Neuronal stem cell (in vitro differentiated cells): ENCODE data around the gene SLC66A2.
A peak's percentile ranks its signal among the peaks of the same experiment; 100 is the strongest.

Experiments used
- DNase-seq: peaks from one replicate; pipeline ENCODE4 v3.0.0-alpha.2; 2013; ENCODE audit warnings: low spot score
- H2AFZ ChIP-seq: one replicate; pipeline ENCODE4 v1.6.1; 2013; ENCODE audit warnings: mild to moderate bottlenecking, low read length, inconsistent platforms
- H2AK5ac ChIP-seq: 2 replicates; pipeline ENCODE4 v1.6.1; 2013; ENCODE audit warnings: low read depth, mild to moderate bottlenecking, inconsistent platforms, low read length, moderate library complexity, mixed read lengths
- H2BK120ac ChIP-seq: 2 replicates; pipeline ENCODE4 v1.6.1; 2013; ENCODE audit warnings: low read depth, mild to moderate bottlenecking, inconsistent platforms, low read length, moderate library complexity, mixed read lengths
- H2BK12ac ChIP-seq: one replicate; pipeline ENCODE4 v1.6.1; 2013; ENCODE audit warnings: low read length, inconsistent platforms
- H2BK15ac ChIP-seq: 2 replicates; pipeline ENCODE4 v1.6.1; 2013; ENCODE audit warnings: mild to moderate bottlenecking, low read length, inconsistent platforms, mixed read lengths
- H2BK5ac ChIP-seq: one replicate; pipeline ENCODE4 v1.6.1; 2013; ENCODE audit warnings: inconsistent platforms, mild to moderate bottlenecking, low read length, moderate library complexity
- H3K14ac ChIP-seq: one replicate; pipeline ENCODE4 v1.6.1; 2013; ENCODE audit warnings: low read length, inconsistent platforms
- H3K18ac ChIP-seq: 2 replicates; pipeline ENCODE4 v1.6.1; 2013; ENCODE audit warnings: low read length, inconsistent platforms
- H3K23ac ChIP-seq: 2 replicates; pipeline ENCODE4 v1.6.1; 2013; ENCODE audit warnings: low read depth, mild to moderate bottlenecking, mixed read lengths, low read length, inconsistent platforms; ENCODE audit not compliant: poor library complexity
- H3K27ac ChIP-seq: replicated peaks from 3 replicates; pipeline ENCODE4 v1.5.1; 2013; ENCODE audit warnings: low read length, inconsistent platforms
- H3K27me3 ChIP-seq, 3 experiments: 2 replicates each; pipeline ENCODE4 v1.6.1; 2013; ENCODE audit warnings: low read length in 3 of 3, mild to moderate bottlenecking in 2 of 3, inconsistent platforms in 1 of 3, low read depth in 1 of 3, mixed read lengths in 1 of 3, moderate library complexity in 1 of 3; ENCODE audit not compliant: control insufficient read depth in 3 of 3, insufficient read depth in 3 of 3
- H3K36me3 ChIP-seq, 2 donors: replicated peaks in 1 of 2; 2 replicates each; pipeline ENCODE4 v1.6.1; 2013; ENCODE audit warnings: low read length in 2 of 2; ENCODE audit not compliant: control insufficient read depth in 2 of 2, insufficient read depth in 2 of 2
- H3K4ac ChIP-seq: 2 replicates; pipeline ENCODE4 v1.6.1; 2013; ENCODE audit warnings: inconsistent platforms, mild to moderate bottlenecking, low read length, moderate library complexity
- H3K4me1 ChIP-seq, 2 donors: 1 replicate in 1 of 2; 2 replicates in 1 of 2; pipeline ENCODE4 v1.6.1; 2013; ENCODE audit warnings: low read length in 2 of 2, low read depth in 1 of 2; ENCODE audit not compliant: control insufficient read depth in 2 of 2, insufficient read depth in 1 of 2
- H3K4me2 ChIP-seq: one replicate; pipeline ENCODE4 v1.6.1; 2013; ENCODE audit warnings: mild to moderate bottlenecking, low read length, inconsistent platforms; ENCODE audit not compliant: insufficient read depth, poor library complexity, severe bottlenecking
- H3K4me3 ChIP-seq, 2 donors: 2 replicates each; pipeline ENCODE4 v1.5.1; 2013; ENCODE audit warnings: low read length in 2 of 2, mild to moderate bottlenecking in 2 of 2, inconsistent platforms in 1 of 2, moderate library complexity in 1 of 2
- H3K79me1 ChIP-seq: one replicate; pipeline ENCODE4 v1.6.1; 2013; ENCODE audit warnings: low read depth, mild to moderate bottlenecking, inconsistent platforms, low read length, moderate library complexity
- H3K9ac ChIP-seq: one replicate; pipeline ENCODE4 v1.6.1; 2013; ENCODE audit warnings: mild to moderate bottlenecking, low read depth, low read length, inconsistent platforms; ENCODE audit not compliant: poor library complexity
- H3K9me3 ChIP-seq, 2 donors: replicated peaks in 1 of 2; 2 replicates each; pipeline versions ENCODE3 to v1.6.1; 2013; ENCODE audit warnings: low read length in 2 of 2, mild to moderate bottlenecking in 2 of 2, inconsistent platforms in 1 of 2, low read depth in 1 of 2, mixed read lengths in 1 of 2, moderate library complexity in 1 of 2; ENCODE audit not compliant: control insufficient read depth in 2 of 2, insufficient read depth in 1 of 2
- H4K8ac ChIP-seq: one replicate; pipeline ENCODE4 v1.6.1; 2013; ENCODE audit warnings: low read depth, mild to moderate bottlenecking, inconsistent platforms, low read length, moderate library complexity
- H4K91ac ChIP-seq: one replicate; pipeline ENCODE4 v1.6.1; 2013; ENCODE audit warnings: low read length, low read depth, mild to moderate bottlenecking, inconsistent platforms; ENCODE audit not compliant: poor library complexity
- WGBS, 2 donors: extraction: QIAGEN DNeasy Blood & Tissue Kit; methylation state at CpG; one replicate each; pipeline ENCODE4 v1.1.7; 2013; ENCODE audit warnings: missing lambda C conversion rate in 2 of 2, mixed read lengths in 1 of 2; ENCODE audit not compliant: insufficient read length in 2 of 2, insufficient replicate concordance in 1 of 2; ENCODE audit errors: extremely low coverage in 2 of 2; 5-methylcytosine and 5-hydroxymethylcytosine counted together

Gene SLC66A2

GRCh38 chr18:79853303-79853992 lies 98.0 kb downstream of the SLC66A2 start:
- Histone ChIP-seq H2BK15ac (peak overlapping the region; percentile 63), H4K91ac (no peak overlapping the region), H3K27me3 (peaks cover 0 to 6% (median 0%) of the 10 kb centered on the region in 3 experiments), H3K14ac (peak overlapping the region; percentile 10), H2AK5ac (peak overlapping the region; percentile 36), H3K4me1 (peaks cover 0 to 5% of the 10 kb centered on the region in 2 donors), H2BK120ac (no peak overlapping the region), H2BK5ac (no peak overlapping the region), H3K23ac (no peak overlapping the region), H3K18ac (peak overlapping the region; percentile 51), H3K79me1 (peaks cover 2% of the 10 kb centered on the region), H3K9me3 (no peaks in the 10 kb centered on the region), H2BK12ac (no peak overlapping the region), H3K4ac (peak overlapping the region; percentile 53), H3K9ac (peak overlapping the region; percentile 77), H3K4me3 (no peak overlapping the region), H3K4me2 (no peak overlapping the region), H4K8ac (peak overlapping the region; percentile 43), H3K27ac (no peak overlapping the region), H2AFZ (no peak overlapping the region), H3K36me3 (no peaks in the 10 kb centered on the region)
- DNase-seq = no peak
- no CpG with 5 or more reads among the region's 26 CpGs for WGBS, 2 donors

GRCh38 chr18:79852561-79853302 lies 98.7 kb downstream of the SLC66A2 start:
- Histone ChIP-seq H2AFZ (no peak overlapping the region), H3K79me1 (peaks cover 2% of the 10 kb centered on the region)

More at GRCh38 chr18:79852561-79853302, 98.7 kb downstream of the SLC66A2 start:
- no peak overlapping the region for H3K27ac ChIP-seq
- H2AK5ac ChIP-seq = peak overlapping the region; percentile 5
- peaks cover 0 to 6% (median 0%) of the 10 kb centered on the region in 3 experiments for H3K27me3 ChIP-seq
- no peak overlapping the region for H3K14ac ChIP-seq
- H3K18ac ChIP-seq = peak overlapping the region; percentile 38
- H3K4ac ChIP-seq = no peak overlapping the region
- H2BK12ac ChIP-seq = peak overlapping the region; percentile 75
- DNase-seq = no peak
- no peak overlapping the region for H3K23ac ChIP-seq
- WGBS, 2 donors = no CpG with 5 or more reads among the region's 33 CpGs
- peak overlapping the region; percentile 63 for H2BK15ac ChIP-seq
- H2BK120ac ChIP-seq = no peak overlapping the region
- no peak overlapping the region for H2BK5ac ChIP-seq
- H4K8ac ChIP-seq = no peak overlapping the region
- no peaks in the 10 kb centered on the region for H3K36me3 ChIP-seq
- H3K9me3 ChIP-seq = no peaks in the 10 kb centered on the region
- H4K91ac ChIP-seq = no peak overlapping the region
- H3K4me3 ChIP-seq = no peak overlapping the region
- H3K4me2 ChIP-seq = no peak overlapping the region
- peaks cover 0 to 5% of the 10 kb centered on the region in 2 donors for H3K4me1 ChIP-seq
- H3K9ac ChIP-seq = no peak overlapping the region
